Measurements from ENCODE around the gene CHMP5. TPM values are rescaled to one million over a fixed set of nuclear protein-coding genes. Genes with fewer than 3 reads are reported as not detected.

Gene CHMP5
- polyA plus RNA-seq, 1 of the 3 experiments (the other 2 are of a cell fraction) = 88.3 TPM

GRCh38 chr9:33244137-33244784, 20.6 kb upstream of the CHMP5 start:
- POLR2A ChIA-PET = no interaction called here
- Histone ChIP-seq H3K9ac (no peak overlapping the region), H3K4me3 (ENCODE audit: low read depth in 2 of 2, low read length in 1 of 2) (no peak overlapping the region), H3K4me2 (no peak overlapping the region), H3K79me2 (ENCODE audit: insufficient read depth) (no peaks in the 10 kb centered on the region), H3K27me3 (ENCODE audit: insufficient read depth) (no peaks in the 10 kb centered on the region), H3K9me2 (no peaks in the 10 kb centered on the region), H3F3A (replicated peaks; ENCODE audit: insufficient read depth) (no peaks in the 10 kb centered on the region), H3K36me3 (replicated peaks in 1 of 2; ENCODE audit: control insufficient read depth in 1 of 2, insufficient read depth in 2 of 2, low read length in 1 of 2) (no peaks in the 10 kb centered on the region), H3K27ac (ENCODE audit: low read depth in 2 of 2, low read length in 1 of 2) (no peak overlapping the region), H4K20me1 (ENCODE audit: insufficient read depth) (no peaks in the 10 kb centered on the region), H3K4me1 (ENCODE audit: control insufficient read depth in 1 of 2, insufficient read depth in 2 of 2, low read depth in 1 of 2, low read length in 1 of 2) (peaks cover 0 to 14% of the 10 kb centered on the region in 2 experiments; a peak in 1 of 4 replicates), H3K9me3 (no peaks in the 10 kb centered on the region), H2AFZ (ENCODE audit: low read depth) (no peak overlapping the region)
- CTCF ChIA-PET = no interaction called here
- WGBS (ENCODE audit: low lambda C conversion rate) = 90% methylated on average over 7 of the region's 9 CpGs
- no peak for DNase-seq
- TF ChIP-seq RXRA (IDR thresholded peaks at IDR 0.05; ENCODE audit: borderline replicate concordance, low read depth) (no peak), RFX5 (IDR thresholded peaks at IDR 0.05; ENCODE audit: low read length) (no peak), TCF12 (IDR thresholded peaks at IDR 0.05) (no peak), NRF1 (IDR thresholded peaks at IDR 0.05; ENCODE audit: low read depth, low read length) (no peak), REST (IDR thresholded peaks at IDR 0.05; ENCODE audit: low read depth, low read length) (no peak), TAF1 (IDR thresholded peaks at IDR 0.05; ENCODE audit: borderline replicate concordance, low read depth, low read length) (no peak), RCOR1 (IDR thresholded peaks at IDR 0.05; ENCODE audit: low read length) (no peak), FOXM1 (IDR thresholded peaks at IDR 0.05; ENCODE audit: low read depth) (no peak), SMC3 (IDR thresholded peaks at IDR 0.05; ENCODE audit: low read depth, low read length) (no peak), MAX (IDR thresholded peaks at IDR 0.05; ENCODE audit: low read depth) (no peak)
- TF ChIP-seq, protein P1, sequence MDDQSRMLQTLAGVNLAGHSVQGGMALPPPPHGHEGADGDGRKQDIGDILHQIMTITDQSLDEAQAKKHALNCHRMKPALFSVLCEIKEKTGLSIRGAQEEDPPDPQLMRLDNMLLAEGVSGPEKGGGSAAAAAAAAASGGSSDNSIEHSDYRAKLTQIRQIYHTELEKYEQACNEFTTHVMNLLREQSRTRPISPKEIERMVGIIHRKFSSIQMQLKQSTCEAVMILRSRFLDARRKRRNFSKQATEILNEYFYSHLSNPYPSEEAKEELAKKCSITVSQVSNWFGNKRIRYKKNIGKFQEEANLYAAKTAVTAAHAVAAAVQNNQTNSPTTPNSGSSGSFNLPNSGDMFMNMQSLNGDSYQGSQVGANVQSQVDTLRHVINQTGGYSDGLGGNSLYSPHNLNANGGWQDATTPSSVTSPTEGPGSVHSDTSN (IDR thresholded peaks at IDR 0.05) = no peak
- TF ChIP-seq, protein P2, sequence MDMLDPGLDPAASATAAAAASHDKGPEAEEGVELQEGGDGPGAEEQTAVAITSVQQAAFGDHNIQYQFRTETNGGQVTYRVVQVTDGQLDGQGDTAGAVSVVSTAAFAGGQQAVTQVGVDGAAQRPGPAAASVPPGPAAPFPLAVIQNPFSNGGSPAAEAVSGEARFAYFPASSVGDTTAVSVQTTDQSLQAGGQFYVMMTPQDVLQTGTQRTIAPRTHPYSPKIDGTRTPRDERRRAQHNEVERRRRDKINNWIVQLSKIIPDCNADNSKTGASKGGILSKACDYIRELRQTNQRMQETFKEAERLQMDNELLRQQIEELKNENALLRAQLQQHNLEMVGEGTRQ (IDR thresholded peaks at IDR 0.05; ENCODE audit: borderline replicate concordance, low read depth, low read length) = no peak

Data from SK-N-SH (cell line).